ENCODE measurements around the gene FOXO1. TPM values are rescaled to one million over a fixed set of nuclear protein-coding genes. Genes with fewer than 3 reads are reported as not detected.

The FOXO1 gene
- total RNA-seq, 1 donor from 2014 or later = 10.4 TPM

GRCh38 chr13:40558656-40559055 is 107.8 kb downstream of the FOXO1 start:
- peaks cover 8% of the 10 kb centered on the region for H3K4me1 Mint-ChIP-seq (ENCODE audit: low read depth, unreplicated experiment)

GRCh38 chr13:40556453-40556852 is 110.0 kb downstream of the FOXO1 start:
- TF ChIP-seq EZH2 (IDR thresholded peaks at IDR 0.05; ENCODE audit: insufficient read depth, low read length) = no peak
- TF ChIP-seq, protein P1, sequence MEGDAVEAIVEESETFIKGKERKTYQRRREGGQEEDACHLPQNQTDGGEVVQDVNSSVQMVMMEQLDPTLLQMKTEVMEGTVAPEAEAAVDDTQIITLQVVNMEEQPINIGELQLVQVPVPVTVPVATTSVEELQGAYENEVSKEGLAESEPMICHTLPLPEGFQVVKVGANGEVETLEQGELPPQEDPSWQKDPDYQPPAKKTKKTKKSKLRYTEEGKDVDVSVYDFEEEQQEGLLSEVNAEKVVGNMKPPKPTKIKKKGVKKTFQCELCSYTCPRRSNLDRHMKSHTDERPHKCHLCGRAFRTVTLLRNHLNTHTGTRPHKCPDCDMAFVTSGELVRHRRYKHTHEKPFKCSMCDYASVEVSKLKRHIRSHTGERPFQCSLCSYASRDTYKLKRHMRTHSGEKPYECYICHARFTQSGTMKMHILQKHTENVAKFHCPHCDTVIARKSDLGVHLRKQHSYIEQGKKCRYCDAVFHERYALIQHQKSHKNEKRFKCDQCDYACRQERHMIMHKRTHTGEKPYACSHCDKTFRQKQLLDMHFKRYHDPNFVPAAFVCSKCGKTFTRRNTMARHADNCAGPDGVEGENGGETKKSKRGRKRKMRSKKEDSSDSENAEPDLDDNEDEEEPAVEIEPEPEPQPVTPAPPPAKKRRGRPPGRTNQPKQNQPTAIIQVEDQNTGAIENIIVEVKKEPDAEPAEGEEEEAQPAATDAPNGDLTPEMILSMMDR (IDR thresholded peaks at IDR 0.05; ENCODE audit: insufficient read depth, low read depth, low read length) = no peak
- H3K4me2 ChIP-seq (ENCODE audit: low read length) = no peak overlapping the region
- H2AFZ ChIP-seq (ENCODE audit: low read depth, low read length) = no peak overlapping the region
- no peaks in the 10 kb centered on the region for H3K79me2 ChIP-seq (ENCODE audit: insufficient read depth, low read length)
- H3K4me3 ChIP-seq (ENCODE audit: insufficient read depth, low read depth, low read length) = no peak overlapping the region
- no peaks in the 10 kb centered on the region for H3K27me3 ChIP-seq (ENCODE audit: insufficient read depth, low read length)
- no peak for DNase-seq (ENCODE audit: low read depth)
- no peak overlapping the region for H3K27ac ChIP-seq (ENCODE audit: low read depth, low read length)
- Mint-ChIP-seq H3K36me3 (ENCODE audit: low read depth, unreplicated experiment) (peaks cover 20% of the 10 kb centered on the region), H3K4me3 (ENCODE audit: unreplicated experiment) (no peak overlapping the region), H3K4me1 (ENCODE audit: low read depth, unreplicated experiment) (no peaks in the 10 kb centered on the region), H3K27ac (ENCODE audit: unreplicated experiment) (no peak overlapping the region), H3K27me3 (ENCODE audit: low read depth, unreplicated experiment) (no peaks in the 10 kb centered on the region), H3K9me3 (ENCODE audit: unreplicated experiment) (peaks cover 3% of the 10 kb centered on the region)
- H4K20me1 ChIP-seq (ENCODE audit: insufficient read depth, low read length) = no peaks in the 10 kb centered on the region
- no peak overlapping the region for H3K9ac ChIP-seq (ENCODE audit: low read length)
- no peaks in the 10 kb centered on the region for H3K36me3 ChIP-seq (ENCODE audit: insufficient read depth, low read length)
- H3K4me1 ChIP-seq (ENCODE audit: insufficient read depth, low read length) = no peaks in the 10 kb centered on the region
- no peak for FAIRE-seq
- H3K9me3 ChIP-seq (ENCODE audit: insufficient read depth, low read depth, low read length) = no peaks in the 10 kb centered on the region

More at GRCh38 chr13:40558656-40559055, 107.8 kb downstream of the FOXO1 start:
- Histone ChIP-seq H3K4me2 (ENCODE audit: low read length) (no peak overlapping the region), H3K27me3 (ENCODE audit: insufficient read depth, low read length) (no peaks in the 10 kb centered on the region), H3K9me3 (ENCODE audit: insufficient read depth, low read depth, low read length) (no peaks in the 10 kb centered on the region), H3K27ac (ENCODE audit: low read depth, low read length) (no peak overlapping the region), H3K4me1 (ENCODE audit: insufficient read depth, low read length) (peaks cover 3% of the 10 kb centered on the region), H3K4me3 (ENCODE audit: insufficient read depth, low read depth, low read length) (no peak overlapping the region), H2AFZ (ENCODE audit: low read depth, low read length) (no peak overlapping the region), H3K9ac (ENCODE audit: low read length) (no peak overlapping the region), H4K20me1 (ENCODE audit: insufficient read depth, low read length) (peaks cover 17% of the 10 kb centered on the region), H3K79me2 (ENCODE audit: insufficient read depth, low read length) (no peaks in the 10 kb centered on the region), H3K36me3 (ENCODE audit: insufficient read depth, low read length) (no peaks in the 10 kb centered on the region)
- no peak overlapping the region for H3K4me3 Mint-ChIP-seq (ENCODE audit: unreplicated experiment)
- no peak overlapping the region for H3K27ac Mint-ChIP-seq (ENCODE audit: unreplicated experiment)
- H3K9me3 Mint-ChIP-seq (ENCODE audit: unreplicated experiment) = peaks cover 3% of the 10 kb centered on the region
- H3K27me3 Mint-ChIP-seq (ENCODE audit: low read depth, unreplicated experiment) = no peaks in the 10 kb centered on the region
- peaks cover 17% of the 10 kb centered on the region for H3K36me3 Mint-ChIP-seq (ENCODE audit: low read depth, unreplicated experiment)
- no peak for DNase-seq (ENCODE audit: low read depth)
- TF ChIP-seq, protein P1 (IDR thresholded peaks at IDR 0.05; ENCODE audit: insufficient read depth, low read depth, low read length) = no peak
- no peak for TF ChIP-seq EZH2 (IDR thresholded peaks at IDR 0.05; ENCODE audit: insufficient read depth, low read length)
- no peak for FAIRE-seq

DNA sequence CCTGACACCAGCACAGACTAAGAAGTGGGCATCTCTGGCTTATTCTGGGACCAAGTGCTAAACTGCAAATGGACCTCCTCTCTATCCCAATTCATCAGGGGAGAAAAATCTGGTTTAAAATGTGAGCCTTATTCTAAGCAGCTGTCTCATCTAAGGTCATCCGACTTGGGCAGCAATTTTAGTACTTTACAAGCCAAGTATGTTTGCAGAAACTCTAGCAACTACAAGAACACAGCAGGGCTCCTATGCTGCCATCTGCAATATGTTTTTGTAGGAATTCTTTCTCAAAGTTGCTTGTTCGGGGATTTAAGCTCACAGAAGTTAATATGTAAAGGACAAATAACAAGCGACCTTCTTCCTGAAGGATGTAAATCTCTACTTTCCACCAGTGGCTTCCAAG is 113.1 kb downstream of the FOXO1 start:
- no peak overlapping the region for H3K27ac Mint-ChIP-seq (ENCODE audit: unreplicated experiment)
- no peaks in the 10 kb centered on the region for H3K79me2 ChIP-seq (ENCODE audit: insufficient read depth, low read length)
- no peak for DNase-seq (ENCODE audit: low read depth)

More for the DNA sequence above, 113.1 kb downstream of the FOXO1 start:
- Histone ChIP-seq H4K20me1 (ENCODE audit: insufficient read depth, low read length) (no peaks in the 10 kb centered on the region), H3K27ac (ENCODE audit: low read depth, low read length) (no peak overlapping the region), H3K4me3 (ENCODE audit: insufficient read depth, low read depth, low read length) (no peak overlapping the region), H3K9ac (ENCODE audit: low read length) (no peak overlapping the region), H3K4me1 (ENCODE audit: insufficient read depth, low read length) (no peaks in the 10 kb centered on the region), H3K9me3 (ENCODE audit: insufficient read depth, low read depth, low read length) (no peaks in the 10 kb centered on the region), H2AFZ (ENCODE audit: low read depth, low read length) (no peak overlapping the region), H3K27me3 (ENCODE audit: insufficient read depth, low read length) (no peaks in the 10 kb centered on the region), H3K36me3 (ENCODE audit: insufficient read depth, low read length) (no peaks in the 10 kb centered on the region), H3K4me2 (ENCODE audit: low read length) (no peak overlapping the region)
- no peak for FAIRE-seq
- no peak overlapping the region for H3K4me3 Mint-ChIP-seq (ENCODE audit: unreplicated experiment)
- peaks cover 3% of the 10 kb centered on the region for H3K9me3 Mint-ChIP-seq (ENCODE audit: unreplicated experiment)
- H3K36me3 Mint-ChIP-seq (ENCODE audit: low read depth, unreplicated experiment) = peaks cover 11% of the 10 kb centered on the region
- H3K27me3 Mint-ChIP-seq (ENCODE audit: low read depth, unreplicated experiment) = no peaks in the 10 kb centered on the region
- TF ChIP-seq EZH2 (IDR thresholded peaks at IDR 0.05; ENCODE audit: insufficient read depth, low read length) = no peak
- TF ChIP-seq, protein P1 (IDR thresholded peaks at IDR 0.05; ENCODE audit: insufficient read depth, low read depth, low read length) = no peak
- H3K4me1 Mint-ChIP-seq (ENCODE audit: low read depth, unreplicated experiment) = peaks cover 8% of the 10 kb centered on the region

Measured in astrocyte (in vitro differentiated cells and primary cell).